Heart left ventricle (tissue), 13 donors: ENCODE measurements around the gene ZNF500.

Source experiments
- CTCF ChIP-seq, 12 donors: fragments of 200-600 bp; sonication (generic) in 4 of 12; IDR thresholded peaks; one replicate each; pipeline versions ENCODE4 v1.5.0 to v1.8.0; 2018 to 2022; ENCODE audit warnings: antibody characterized with exemption in 12 of 12, mild to moderate bottlenecking in 5 of 12
- POLR2A ChIP-seq, 2 donors: fragments of 450-650 bp; IDR thresholded peaks; one replicate each; pipeline ENCODE4 v1.6.1; 2017; ENCODE audit warnings: antibody characterized with exemption in 2 of 2, mild to moderate bottlenecking in 2 of 2, moderate library complexity in 2 of 2
- donor health status: ischemic (EF 13 %, LVEDD 7.1; RV severe dilation, severe dysfunction).
- donor health status: DM: no; HTN: yes; CAD: no.
- donor health status: DM: no; HTN: no; CAD: no.
- donor health status: ischemic (EF 25% LVEDD 6.9; RV normal size, moderate dysfunction).
- donor health status: ischemic (EF 25% LVEDD 5.7; RV mildly dilated, moderate dysfunction).
- donor health status: ischemic (EF 35%, LVEDD 5.7; RV mildly dilated, moderate dysfunction).
- donor health status: nonischemic (EF 11% LVEDD 7.7; RV severe dilation, severe dysfunction).
- donor health status: DM: yes; HTN: yes; CAD: no.
- donor health status: PGD.
- donor health status: ischemic (EF 29% LVEDD 5.4; RV normal size, mild dysfunction).
- donor health status: nonischemic (EF 23%, LVEDD 6.1; RV moderate dilation, normal function).

DNA sequence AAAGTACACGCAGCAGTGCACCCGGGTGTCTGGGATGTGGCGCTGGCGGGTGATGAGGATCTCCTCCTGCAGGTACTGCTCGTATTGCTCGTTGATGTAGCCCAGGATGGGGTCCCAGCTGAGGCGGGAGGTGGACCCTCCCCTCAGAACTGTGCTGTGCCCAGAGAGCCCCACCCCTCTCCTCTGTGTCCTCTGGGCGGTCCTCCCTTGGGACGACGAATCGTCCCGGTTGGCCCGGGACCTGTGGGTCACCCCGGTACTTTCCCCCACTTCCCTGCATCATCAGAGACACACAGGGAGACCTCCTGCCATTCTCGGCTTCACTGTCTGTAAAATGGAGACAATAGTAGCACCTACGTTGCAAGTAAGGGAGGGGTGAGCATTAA, 17.0 kb upstream of the ZNF500 start:
- TF ChIP-seq CTCF (IDR thresholded peaks at IDR 0.05): no peak
- no peak for TF ChIP-seq POLR2A (IDR thresholded peaks at IDR 0.05)
